ENCODE results near the gene OSGIN1.

OSGIN1 gene

DNA sequence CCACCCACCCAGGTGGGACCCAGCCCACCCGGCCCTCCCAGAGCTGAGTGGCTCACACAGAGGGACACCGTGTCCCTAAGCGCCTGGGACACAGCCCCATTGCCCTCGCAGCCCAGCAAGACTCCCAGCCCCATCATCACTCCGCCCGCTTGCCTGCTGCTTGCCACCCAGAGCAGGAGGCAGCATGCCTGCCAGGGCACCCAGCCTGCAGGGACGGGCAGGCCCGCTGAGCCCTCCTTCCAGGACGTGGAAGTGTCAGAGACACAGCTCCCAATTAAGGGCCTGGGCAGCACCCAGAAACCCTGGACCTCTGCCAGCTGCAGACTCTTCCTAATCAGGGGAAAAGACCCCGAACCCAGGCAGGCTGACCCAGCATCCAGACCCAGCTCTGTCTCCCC lies 17.2 kb upstream of the OSGIN1 start:
- Histone ChIP-seq H3K4me1 (ENCODE audit: control insufficient read depth, insufficient read depth, low read length) (no peaks in the 10 kb centered on the region; the same call in 1 of the 2 replicates), H3K4me3 (ENCODE audit: low read depth, low read length) (no peak overlapping the region), H3K9me3 (ENCODE audit: control insufficient read depth, insufficient read depth, low read depth, low read length) (no peaks in the 10 kb centered on the region), H3K36me3 (ENCODE audit: control insufficient read depth in 2 of 2, insufficient read depth in 1 of 2, low read length in 2 of 2) (no peaks in the 10 kb centered on the region), H3K27ac (ENCODE audit: extremely low read depth, low read depth, low read length) (no peak overlapping the region)
- TF ChIP-seq, protein P1, sequence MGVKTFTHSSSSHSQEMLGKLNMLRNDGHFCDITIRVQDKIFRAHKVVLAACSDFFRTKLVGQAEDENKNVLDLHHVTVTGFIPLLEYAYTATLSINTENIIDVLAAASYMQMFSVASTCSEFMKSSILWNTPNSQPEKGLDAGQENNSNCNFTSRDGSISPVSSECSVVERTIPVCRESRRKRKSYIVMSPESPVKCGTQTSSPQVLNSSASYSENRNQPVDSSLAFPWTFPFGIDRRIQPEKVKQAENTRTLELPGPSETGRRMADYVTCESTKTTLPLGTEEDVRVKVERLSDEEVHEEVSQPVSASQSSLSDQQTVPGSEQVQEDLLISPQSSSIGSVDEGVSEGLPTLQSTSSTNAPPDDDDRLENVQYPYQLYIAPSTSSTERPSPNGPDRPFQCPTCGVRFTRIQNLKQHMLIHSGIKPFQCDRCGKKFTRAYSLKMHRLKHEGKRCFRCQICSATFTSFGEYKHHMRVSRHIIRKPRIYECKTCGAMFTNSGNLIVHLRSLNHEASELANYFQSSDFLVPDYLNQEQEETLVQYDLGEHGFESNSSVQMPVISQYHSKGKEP (tag by site-specific recombination; IDR thresholded peaks at IDR 0.05), result no peak
- TF ChIP-seq ZNF157 (tag by site-specific recombination; IDR thresholded peaks at IDR 0.05) (no peak), KLF7 (tag by site-specific recombination; IDR thresholded peaks at IDR 0.05; ENCODE audit: borderline replicate concordance) (no peak), ZNF140 (tag by site-specific recombination; IDR thresholded peaks at IDR 0.05) (no peak), ZNF350 (tag by site-specific recombination; IDR thresholded peaks at IDR 0.05) (no peak), ZNF37A (tag by site-specific recombination; IDR thresholded peaks at IDR 0.05) (no peak), ZBTB8A (tag by site-specific recombination; IDR thresholded peaks at IDR 0.05) (no peak), ZNF670 (tag by site-specific recombination; IDR thresholded peaks at IDR 0.05; ENCODE audit: low read depth) (no peak), ZBTB20 (tag by site-specific recombination; IDR thresholded peaks at IDR 0.05) (no peak), PATZ1 (tag by site-specific recombination; IDR thresholded peaks at IDR 0.05) (no peak), ZNF626 (tag by site-specific recombination; IDR thresholded peaks at IDR 0.05) (no peak), REST (tag by site-specific recombination; IDR thresholded peaks at IDR 0.05) (no peak), ZNF416 (tag by site-specific recombination; IDR thresholded peaks at IDR 0.05) (no peak)
- TF ChIP-seq, protein P2, sequence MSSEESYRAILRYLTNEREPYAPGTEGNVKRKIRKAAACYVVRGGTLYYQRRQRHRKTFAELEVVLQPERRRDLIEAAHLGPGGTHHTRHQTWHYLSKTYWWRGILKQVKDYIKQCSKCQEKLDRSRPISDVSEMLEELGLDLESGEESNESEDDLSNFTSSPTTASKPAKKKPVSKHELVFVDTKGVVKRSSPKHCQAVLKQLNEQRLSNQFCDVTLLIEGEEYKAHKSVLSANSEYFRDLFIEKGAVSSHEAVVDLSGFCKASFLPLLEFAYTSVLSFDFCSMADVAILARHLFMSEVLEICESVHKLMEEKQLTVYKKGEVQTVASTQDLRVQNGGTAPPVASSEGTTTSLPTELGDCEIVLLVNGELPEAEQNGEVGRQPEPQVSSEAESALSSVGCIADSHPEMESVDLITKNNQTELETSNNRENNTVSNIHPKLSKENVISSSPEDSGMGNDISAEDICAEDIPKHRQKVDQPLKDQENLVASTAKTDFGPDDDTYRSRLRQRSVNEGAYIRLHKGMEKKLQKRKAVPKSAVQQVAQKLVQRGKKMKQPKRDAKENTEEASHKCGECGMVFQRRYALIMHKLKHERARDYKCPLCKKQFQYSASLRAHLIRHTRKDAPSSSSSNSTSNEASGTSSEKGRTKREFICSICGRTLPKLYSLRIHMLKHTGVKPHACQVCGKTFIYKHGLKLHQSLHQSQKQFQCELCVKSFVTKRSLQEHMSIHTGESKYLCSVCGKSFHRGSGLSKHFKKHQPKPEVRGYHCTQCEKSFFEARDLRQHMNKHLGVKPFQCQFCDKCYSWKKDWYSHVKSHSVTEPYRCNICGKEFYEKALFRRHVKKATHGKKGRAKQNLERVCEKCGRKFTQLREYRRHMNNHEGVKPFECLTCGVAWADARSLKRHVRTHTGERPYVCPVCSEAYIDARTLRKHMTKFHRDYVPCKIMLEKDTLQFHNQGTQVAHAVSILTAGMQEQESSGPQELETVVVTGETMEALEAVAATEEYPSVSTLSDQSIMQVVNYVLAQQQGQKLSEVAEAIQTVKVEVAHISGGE (tag by site-specific recombination; conservative IDR thresholded peaks at IDR 0.05; ENCODE audit: low read depth), result no peak
- CTCF ChIA-PET, result interaction anchor here (4.3 kb wide), 1 partner anchor 8 kb away, joined by 29 read pairs; no protein-coding TSS in a partner anchor
- POLR2A ChIA-PET, result interaction anchor here (0.5 to 0.6 kb wide), 2 partner anchors 75 to 1187 kb away, joined by 3 to 6 read pairs; no protein-coding TSS in a partner anchor
